ENCODE results near the gene FGF12. TPM values are rescaled to one million over a fixed set of nuclear protein-coding genes. Genes with fewer than 3 reads are reported as not detected.

The FGF12 gene
- total and polyA plus RNA-seq, 2 donors (not counting 1 experiment from before 2014, with no cell fraction given), result 0.03 TPM; not detected in 1

- Histone ChIP-seq H3K79me2 (ENCODE audit: control insufficient read depth, insufficient read depth, low read length) (no peaks in the 10 kb centered on the region), H3K9me3 (ENCODE audit: control extremely low read depth in 1 of 3, control insufficient read depth in 2 of 3, insufficient read depth in 1 of 3, low read length in 2 of 3) (no peaks in the 10 kb centered on the region), H3K27ac (ENCODE audit: low read length in 2 of 2) (no peak overlapping the region), H3K27me3 (replicated peaks in 1 of 4; ENCODE audit: control extremely low read depth in 1 of 4, control insufficient read depth in 3 of 4, insufficient read depth in 4 of 4, low read length in 3 of 4) (no peaks in the 10 kb centered on the region), H4K20me1 (ENCODE audit: control insufficient read depth, insufficient read depth, low read length, poor library complexity, severe bottlenecking) (no peaks in the 10 kb centered on the region), H3K36me3 (replicated peaks in 1 of 2; ENCODE audit: control extremely low read depth in 1 of 2, control insufficient read depth in 1 of 2, extremely low read depth in 1 of 2, insufficient read depth in 2 of 2, low read length in 1 of 2) (no peaks in the 10 kb centered on the region), H3K4me3 (ENCODE audit: control extremely low read depth in 1 of 5, extremely low read depth in 1 of 5, insufficient read depth in 1 of 5, low read depth in 2 of 5, low read length in 4 of 5) (no peak overlapping the region), H3K4me2 (replicated peaks; ENCODE audit: low read depth, low read length, poor library complexity, severe bottlenecking) (no peak overlapping the region), H3K4me1 (ENCODE audit: control insufficient read depth in 2 of 2, insufficient read depth in 2 of 2, low read length in 2 of 2) (no peaks in the 10 kb centered on the region), H3K9ac (ENCODE audit: low read length) (no peak overlapping the region), H2AFZ (ENCODE audit: insufficient read depth, low read depth, low read length, poor library complexity, severe bottlenecking) (no peak overlapping the region)
- ChIA-PET POLR2A (no interaction called here), CTCF (no interaction called here)
- TF ChIP-seq EZH2 (IDR thresholded peaks at IDR 0.05; ENCODE audit: borderline replicate concordance, insufficient read depth, low read depth, low read length, poor library complexity, severe bottlenecking) (no peak), CTCF (IDR thresholded peaks at IDR 0.05) (no peak)
- ATAC-seq (ENCODE audit: low read depth), result no peak
- intact Hi-C loops (cut with micrococcal nuclease), result no loop called here
- whole genome bisulfite sequencing (ENCODE audit: insufficient coverage), result 85% methylated on average over 2 of the region's 2 CpGs
- Mint-ChIP-seq H3K4me1 (no peaks in the 10 kb centered on the region), H3K27me3 (no peaks in the 10 kb centered on the region), H3K9me3 (ENCODE audit: insufficient read depth) (no peaks in the 10 kb centered on the region), H3K4me3 (no peak overlapping the region), H3K27ac (no peak overlapping the region)
- DNase-seq, result no peak
Measured at GRCh38 chr3:192371870-192372400, 355.4 kb downstream of the FGF12 start.

- intact Hi-C loops (cut with micrococcal nuclease), result no loop called here
- Histone ChIP-seq H3K4me1 (ENCODE audit: control insufficient read depth in 2 of 2, insufficient read depth in 2 of 2, low read length in 2 of 2) (no peaks in the 10 kb centered on the region), H2AFZ (ENCODE audit: insufficient read depth, low read depth, low read length, poor library complexity, severe bottlenecking) (no peak overlapping the region), H3K36me3 (replicated peaks in 1 of 2; ENCODE audit: control extremely low read depth in 1 of 2, control insufficient read depth in 1 of 2, extremely low read depth in 1 of 2, insufficient read depth in 2 of 2, low read length in 1 of 2) (no peaks in the 10 kb centered on the region), H3K9me3 (ENCODE audit: control extremely low read depth in 1 of 3, control insufficient read depth in 2 of 3, insufficient read depth in 1 of 3, low read length in 2 of 3) (no peaks in the 10 kb centered on the region), H3K79me2 (ENCODE audit: control insufficient read depth, insufficient read depth, low read length) (no peaks in the 10 kb centered on the region), H3K9ac (ENCODE audit: low read length) (no peak overlapping the region), H3K4me2 (replicated peaks; ENCODE audit: low read depth, low read length, poor library complexity, severe bottlenecking) (no peak overlapping the region), H3K27me3 (replicated peaks in 1 of 4; ENCODE audit: control extremely low read depth in 1 of 4, control insufficient read depth in 3 of 4, insufficient read depth in 4 of 4, low read length in 3 of 4) (peaks cover 0 to 3% (median 0%) of the 10 kb centered on the region in 4 experiments), H3K4me3 (ENCODE audit: control extremely low read depth in 1 of 5, extremely low read depth in 1 of 5, insufficient read depth in 1 of 5, low read depth in 2 of 5, low read length in 4 of 5) (no peak overlapping the region), H3K27ac (ENCODE audit: low read length in 2 of 2) (no peak overlapping the region), H4K20me1 (ENCODE audit: control insufficient read depth, insufficient read depth, low read length, poor library complexity, severe bottlenecking) (no peaks in the 10 kb centered on the region)
- no peak overlapping the region for H3K27ac Mint-ChIP-seq
- ATAC-seq (ENCODE audit: low read depth), result no peak
- no peak for DNase-seq
- POLR2A ChIA-PET, result no interaction called here
- TF ChIP-seq EZH2 (IDR thresholded peaks at IDR 0.05; ENCODE audit: borderline replicate concordance, insufficient read depth, low read depth, low read length, poor library complexity, severe bottlenecking) (no peak), CTCF (IDR thresholded peaks at IDR 0.05) (no peak)
- H3K4me1 Mint-ChIP-seq, result no peaks in the 10 kb centered on the region
- no peak overlapping the region for H3K4me3 Mint-ChIP-seq
- no peaks in the 10 kb centered on the region for H3K9me3 Mint-ChIP-seq (ENCODE audit: insufficient read depth)
- WGBS (ENCODE audit: insufficient coverage), result 100% methylated on average over 3 of the region's 5 CpGs
- CTCF ChIA-PET, result no interaction called here
- peaks cover 4% of the 10 kb centered on the region for H3K27me3 Mint-ChIP-seq
Measured at GRCh38 chr3:192367616-192368015, 359.7 kb downstream of the FGF12 start.
